Measurements from ENCODE around the gene ZNF275. TPM values are rescaled to one million over a fixed set of nuclear protein-coding genes. Genes with fewer than 3 reads are reported as not detected.
A peak's percentile ranks its signal among the peaks of the same experiment; 100 is the strongest.
"Not testable (repeated sequence)": the region's sequence is repeated elsewhere in the genome, so short reads cannot be mapped to it uniquely, and the experiment has no call there.

The ZNF275 gene, protein sequence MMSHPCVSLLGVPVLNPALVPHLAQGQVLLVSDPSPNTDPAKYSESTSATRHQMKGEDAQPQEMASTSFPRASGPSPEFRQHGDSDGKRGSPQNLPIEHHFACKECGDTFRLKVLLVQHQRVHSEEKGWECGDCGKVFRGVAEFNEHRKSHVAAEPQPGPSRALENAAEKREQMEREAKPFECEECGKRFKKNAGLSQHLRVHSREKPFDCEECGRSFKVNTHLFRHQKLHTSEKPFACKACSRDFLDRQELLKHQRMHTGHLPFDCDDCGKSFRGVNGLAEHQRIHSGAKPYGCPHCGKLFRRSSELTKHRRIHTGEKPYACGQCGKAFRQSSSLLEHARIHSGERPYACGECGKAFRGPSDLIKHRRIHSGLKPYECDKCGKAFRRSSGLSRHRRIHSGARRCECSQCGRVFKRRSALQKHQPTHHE
- 10 to 100 TPM; 11.5 to 13.4 TPM for total RNA-seq

DNA sequence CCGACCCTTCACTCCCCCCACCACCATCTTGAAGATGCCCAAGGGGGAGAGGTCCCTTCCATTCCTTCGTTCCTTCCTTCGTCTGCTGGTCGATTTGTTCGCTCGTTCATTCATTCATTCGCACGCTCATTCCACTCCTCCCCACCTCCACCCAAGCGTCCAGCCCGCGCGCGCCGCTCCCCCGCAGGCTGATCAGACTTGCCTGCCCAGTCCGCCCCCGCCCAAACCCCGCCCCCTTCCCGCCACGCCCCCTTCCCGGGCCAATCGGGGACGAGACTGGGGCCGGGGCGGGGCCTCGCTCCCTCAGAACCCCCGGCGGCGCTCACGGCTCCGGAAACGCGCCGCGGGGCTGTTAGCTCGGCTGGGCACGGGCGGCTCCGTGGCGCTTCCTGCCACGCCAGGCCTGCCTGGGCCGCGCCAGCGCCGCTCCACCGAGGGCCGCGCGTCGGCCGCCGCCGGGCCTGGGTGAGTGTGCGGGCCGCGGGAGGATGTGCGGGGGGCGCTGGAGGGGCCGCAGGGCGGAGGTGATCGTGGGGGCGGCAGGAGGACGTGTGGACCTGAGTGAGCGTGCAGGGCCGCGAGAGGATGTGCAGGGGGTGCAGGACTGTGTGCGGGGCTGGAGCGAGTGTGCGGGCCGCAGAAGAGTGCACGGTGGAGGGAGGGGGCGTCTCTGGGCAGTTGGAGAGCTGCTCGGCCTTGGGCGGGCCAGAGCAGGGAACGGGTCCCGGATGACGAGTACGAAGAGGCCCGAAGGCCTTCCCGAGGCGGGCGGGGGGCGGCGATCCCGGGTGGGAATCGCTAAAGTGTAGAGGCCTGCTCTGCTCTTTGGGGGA lies at the start of gene ZNF275:
TSS of gene ZNF275 (plus strand) at position 333 of the 833 bp plus-strand sequence. CDS start 2,527 bp downstream, outside the sequence.
- ATAC-seq (peak; percentile 93), DNase-seq (peak; percentile 87)
- Mint-ChIP-seq H3K36me3 (ENCODE audit: low read depth) (peaks cover 25% of the 10 kb centered on the region), H3K9me3 (ENCODE audit: low read depth) (no peaks in the 10 kb centered on the region), H3K27me3 (no peaks in the 10 kb centered on the region), H3K4me1 (peaks cover 45% of the 10 kb centered on the region), H3K27ac (peak within 1 kb of the TSS; percentile 81), H3K4me3 (peak within 1 kb of the TSS; percentile 80)
- intact Hi-C loops (cut with DNase I, micrococcal nuclease), result loop anchor here (1.0 to 10.0 kb wide), 7 partner anchors 136 to 1937 kb away; partner anchors contain the start of genes CCNQ (in 1 of the 2), HAUS7 (in 1 of the 2) and VMA21 (in 1 of the 2)
- CTCF ChIA-PET, result interaction anchor here (0.6 kb wide), 1 partner anchor 84 kb away, joined by 3 read pairs; no protein-coding TSS in a partner anchor
- POLR2A ChIA-PET, result no interaction called here

- H3K9me3 Mint-ChIP-seq (ENCODE audit: low read depth); CTCF ChIA-PET; H3K36me3 Mint-ChIP-seq (ENCODE audit: low read depth); H3K4me1 Mint-ChIP-seq; H3K4me3 Mint-ChIP-seq; intact Hi-C loops (cut with DNase I, micrococcal nuclease); DNase-seq; ATAC-seq; H3K27ac Mint-ChIP-seq; H3K27me3 Mint-ChIP-seq; POLR2A ChIA-PET: not testable (repeated sequence)
Measured at GRCh38 chrX:153285678-153286077, 48.3 kb upstream of the ZNF275 start.

DNA sequence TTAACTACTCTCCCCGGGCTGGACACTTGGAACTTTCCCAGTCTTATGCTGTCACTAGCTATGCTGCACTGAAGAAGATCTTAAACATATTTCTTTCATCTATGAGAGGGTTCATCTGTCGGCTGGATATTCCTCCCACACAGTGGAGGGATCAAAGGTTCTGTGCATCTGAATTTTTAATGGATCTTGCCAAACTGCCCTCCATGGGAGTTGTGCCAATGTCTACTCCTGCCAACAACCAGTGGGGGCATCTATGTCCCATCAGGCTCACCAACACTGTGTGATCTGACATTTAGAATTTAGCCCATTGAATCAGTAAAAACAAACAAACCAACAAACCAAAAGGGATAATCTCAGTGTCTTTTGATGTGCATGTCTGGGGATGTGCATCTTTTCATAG lies 45.1 kb upstream of the ZNF275 start:
- H3K27me3 Mint-ChIP-seq; intact Hi-C loops (cut with DNase I, micrococcal nuclease): not testable (repeated sequence)

GRCh38 chrX:153293485-153294071 lies 40.4 kb upstream of the ZNF275 start:
- H3K36me3 Mint-ChIP-seq (ENCODE audit: low read depth); H3K4me3 Mint-ChIP-seq; CTCF ChIA-PET; H3K27me3 Mint-ChIP-seq; POLR2A ChIA-PET; H3K9me3 Mint-ChIP-seq (ENCODE audit: low read depth); intact Hi-C loops (cut with DNase I, micrococcal nuclease); DNase-seq; H3K27ac Mint-ChIP-seq; H3K4me1 Mint-ChIP-seq: not testable (repeated sequence)
- ATAC-seq, result peak; percentile 74

More for the DNA sequence above, 45.1 kb upstream of the ZNF275 start:
- CTCF ChIA-PET; H3K4me1 Mint-ChIP-seq; POLR2A ChIA-PET; ATAC-seq; H3K36me3 Mint-ChIP-seq (ENCODE audit: low read depth); H3K4me3 Mint-ChIP-seq; H3K9me3 Mint-ChIP-seq (ENCODE audit: low read depth); DNase-seq; H3K27ac Mint-ChIP-seq: not testable (repeated sequence)

DNA sequence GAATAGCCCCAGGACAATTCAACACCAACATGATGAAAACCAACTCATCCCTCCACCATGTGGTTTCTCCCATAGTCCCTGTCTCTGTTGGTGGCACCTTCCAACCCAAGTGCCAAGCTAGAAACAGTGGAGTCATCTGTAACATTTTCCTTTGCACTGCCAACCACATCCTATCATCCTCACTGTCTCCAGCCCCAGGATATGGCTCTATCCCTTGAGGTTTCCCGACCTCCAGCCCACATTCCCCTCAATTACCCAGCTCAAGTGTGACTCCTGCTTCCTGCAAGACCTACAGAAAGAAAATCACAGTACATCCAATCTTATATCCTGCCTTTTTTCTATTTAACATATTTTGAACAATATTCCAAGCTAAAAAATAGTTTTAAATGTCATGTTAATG lies 36.6 kb upstream of the ZNF275 start:
- CTCF ChIA-PET, result no interaction called here
- peaks cover 5% of the 10 kb centered on the region for H3K27me3 Mint-ChIP-seq

DNA sequence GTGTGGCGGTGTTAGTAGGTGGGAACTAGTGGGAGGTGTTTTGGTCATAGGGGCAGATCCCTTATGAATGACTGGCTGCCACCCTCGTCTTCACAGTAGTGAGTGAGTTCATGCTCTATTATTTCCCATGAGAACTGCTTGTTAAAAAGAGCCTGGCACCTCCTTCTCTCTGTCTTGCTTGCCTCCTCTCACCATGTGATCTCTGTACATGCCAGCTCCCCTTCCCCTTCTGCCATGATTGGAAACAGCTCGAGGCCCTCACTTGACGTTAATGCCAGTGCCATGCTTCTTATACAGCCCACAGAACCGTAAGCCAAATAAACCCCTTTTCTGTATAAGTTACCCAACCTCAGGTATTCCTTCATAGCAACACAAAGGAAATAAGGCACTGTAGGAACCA lies 34.1 kb upstream of the ZNF275 start:
- Mint-ChIP-seq H3K36me3 (ENCODE audit: low read depth) (no peaks in the 10 kb centered on the region), H3K27me3 (peaks cover 9% of the 10 kb centered on the region), H3K4me1 (no peaks in the 10 kb centered on the region), H3K4me3 (no peak overlapping the region), H3K9me3 (ENCODE audit: low read depth) (no peaks in the 10 kb centered on the region), H3K27ac (no peak overlapping the region)
- no peak for ATAC-seq
- CTCF ChIA-PET, result no interaction called here
- POLR2A ChIA-PET, result no interaction called here
- no peak for DNase-seq
- intact Hi-C loops (cut with DNase I, micrococcal nuclease), result no loop called here

More for the DNA sequence above, 36.6 kb upstream of the ZNF275 start:
- DNase-seq, result no peak
- Mint-ChIP-seq H3K9me3 (ENCODE audit: low read depth) (no peaks in the 10 kb centered on the region), H3K4me3 (no peak overlapping the region), H3K4me1 (peaks cover 5% of the 10 kb centered on the region), H3K27ac (no peak overlapping the region), H3K36me3 (ENCODE audit: low read depth) (no peaks in the 10 kb centered on the region)
- POLR2A ChIA-PET, result no interaction called here
- intact Hi-C loops (cut with DNase I, micrococcal nuclease), result no loop called here
- no peak for ATAC-seq

- POLR2A ChIA-PET, result no interaction called here
- intact Hi-C loops (cut with DNase I, micrococcal nuclease), result no loop called here
- Mint-ChIP-seq H3K9me3 (ENCODE audit: low read depth) (no peaks in the 10 kb centered on the region), H3K27me3 (peaks cover 9% of the 10 kb centered on the region), H3K27ac (no peak overlapping the region), H3K36me3 (ENCODE audit: low read depth) (no peaks in the 10 kb centered on the region), H3K4me1 (no peaks in the 10 kb centered on the region), H3K4me3 (no peak overlapping the region)
- ATAC-seq (no peak), DNase-seq (no peak)
- CTCF ChIA-PET, result no interaction called here
Measured at GRCh38 chrX:153301746-153302145, 32.2 kb upstream of the ZNF275 start.

DNA sequence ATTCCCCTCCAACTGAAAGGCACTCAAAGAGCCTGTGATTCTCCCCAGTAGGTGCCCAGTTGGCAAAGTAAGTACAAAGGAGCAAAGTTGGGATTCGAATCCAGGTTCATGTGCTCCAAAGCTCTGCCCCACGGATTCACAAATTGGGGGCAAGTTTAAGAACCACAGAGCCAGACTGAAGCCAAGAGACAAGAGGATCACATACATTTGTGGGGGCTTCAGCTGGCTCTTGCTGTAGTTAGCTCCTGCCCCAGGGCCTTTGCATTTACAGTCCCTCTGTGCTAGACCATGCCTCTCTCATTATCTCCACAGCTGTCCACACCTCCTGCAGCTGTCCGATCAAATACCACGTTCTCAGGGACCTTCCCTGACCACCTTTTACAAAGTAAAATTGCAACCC lies 31.2 kb upstream of the ZNF275 start:
- Mint-ChIP-seq H3K4me1 (no peaks in the 10 kb centered on the region), H3K27ac (no peak overlapping the region), H3K4me3 (no peak overlapping the region), H3K36me3 (ENCODE audit: low read depth) (no peaks in the 10 kb centered on the region), H3K27me3 (peaks cover 9% of the 10 kb centered on the region), H3K9me3 (ENCODE audit: low read depth) (no peaks in the 10 kb centered on the region)
- intact Hi-C loops (cut with DNase I, micrococcal nuclease), result no loop called here
- DNase-seq (no peak), ATAC-seq (no peak)
- ChIA-PET POLR2A (no interaction called here), CTCF (no interaction called here)

DNA sequence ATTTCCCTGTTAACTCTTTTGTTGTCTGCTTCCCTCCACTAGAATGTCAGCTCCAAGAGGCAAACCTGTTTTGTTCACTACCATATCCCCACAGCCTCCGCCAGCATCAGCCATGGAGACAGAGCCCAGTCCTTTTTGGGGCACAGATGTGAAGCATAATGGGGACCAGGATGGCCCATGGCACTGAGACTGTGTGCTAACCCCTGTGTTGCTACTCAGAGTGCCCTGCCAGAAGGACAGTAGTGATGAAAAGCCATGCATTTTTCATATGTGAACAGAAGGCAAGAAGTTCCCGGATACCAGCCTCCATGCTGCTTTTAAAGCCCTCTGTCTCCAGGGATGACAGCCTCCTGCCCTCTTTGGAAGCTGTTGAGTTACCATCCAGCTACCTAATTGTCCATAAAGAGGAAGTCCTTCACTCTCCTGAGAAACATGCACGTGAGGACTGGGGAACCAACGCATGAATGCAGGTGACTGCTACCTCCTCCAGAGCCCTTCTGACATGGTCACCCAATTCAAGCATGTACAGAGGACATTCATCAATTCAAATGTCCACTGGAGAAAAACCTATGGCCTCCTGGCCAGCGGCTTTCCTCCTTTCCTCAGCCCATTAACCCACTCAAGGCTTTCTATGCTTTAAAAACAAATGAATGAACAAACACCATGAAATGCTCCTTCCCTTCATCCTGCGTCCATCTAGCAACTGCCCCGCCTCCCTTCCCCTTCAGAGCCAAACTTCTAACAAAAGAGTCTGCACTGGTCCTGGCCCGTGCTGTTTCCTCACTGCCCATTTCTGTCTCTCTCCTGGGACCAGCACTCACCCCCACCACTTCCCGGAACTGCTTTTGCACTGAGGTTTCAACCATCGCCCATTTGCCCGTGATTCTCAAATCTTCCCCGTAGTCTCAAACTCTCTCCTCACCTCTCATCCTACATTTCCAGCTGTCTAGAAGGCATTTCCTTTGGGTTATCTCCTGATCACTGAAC lies 30.4 kb upstream of the ZNF275 start:
- CTCF ChIA-PET, result interaction anchor here (0.6 kb wide), 1 partner anchor 46 kb away, joined by 3 read pairs; no protein-coding TSS in a partner anchor

DNA sequence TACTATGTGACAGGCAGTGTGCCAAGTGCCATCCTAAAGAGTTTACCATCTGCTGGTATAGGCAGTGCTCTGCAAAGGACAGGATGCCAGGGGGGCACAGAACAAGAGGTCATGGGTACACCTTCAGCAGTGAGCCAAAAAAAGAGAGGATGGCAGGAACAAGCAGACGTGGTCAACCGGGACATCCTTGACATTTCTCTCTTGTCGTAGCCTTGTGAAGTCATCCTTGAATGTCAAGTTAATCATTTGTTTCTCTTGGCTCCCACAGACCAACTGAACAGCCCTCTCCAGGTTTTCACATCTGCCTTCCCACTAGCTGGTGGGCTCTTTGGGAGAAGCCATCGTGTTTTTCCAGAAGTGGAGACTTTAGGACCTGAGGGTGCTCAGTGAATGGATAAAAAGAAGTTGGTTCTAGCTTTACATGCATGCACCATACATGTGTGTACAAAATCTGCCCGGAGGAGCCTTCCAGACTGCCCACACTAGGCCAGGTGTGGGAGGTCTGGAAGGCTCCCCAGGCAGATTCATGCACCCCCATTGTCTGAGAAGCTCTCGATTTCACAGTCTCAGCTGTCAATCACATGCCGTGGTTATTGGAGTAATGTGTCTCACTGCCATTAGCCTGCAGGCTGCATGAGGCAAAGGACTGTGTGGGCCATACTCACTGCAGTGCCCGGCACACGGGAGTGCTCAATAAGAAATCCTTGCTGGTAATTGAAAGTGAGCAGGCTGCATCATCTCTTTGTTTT lies 28.8 kb upstream of the ZNF275 start:
- intact Hi-C loops (cut with DNase I, micrococcal nuclease), result no loop called here
- H3K9me3 Mint-ChIP-seq (ENCODE audit: low read depth), result no peaks in the 10 kb centered on the region
- no peak overlapping the region for H3K27ac Mint-ChIP-seq
- DNase-seq, result no peak
- H3K4me1 Mint-ChIP-seq, result no peaks in the 10 kb centered on the region
- H3K36me3 Mint-ChIP-seq (ENCODE audit: low read depth), result no peaks in the 10 kb centered on the region
- CTCF ChIA-PET, result interaction anchor here (0.8 kb wide), 1 partner anchor 40 kb away, joined by 3 read pairs; no protein-coding TSS in a partner anchor
- POLR2A ChIA-PET, result no interaction called here
- H3K27me3 Mint-ChIP-seq, result peaks cover 6% of the 10 kb centered on the region
- no peak overlapping the region for H3K4me3 Mint-ChIP-seq
- ATAC-seq, result no peak

More for the DNA sequence above, 30.4 kb upstream of the ZNF275 start:
- Mint-ChIP-seq H3K27ac (no peak overlapping the region), H3K36me3 (ENCODE audit: low read depth) (no peaks in the 10 kb centered on the region), H3K27me3 (peaks cover 9% of the 10 kb centered on the region), H3K4me1 (no peaks in the 10 kb centered on the region), H3K4me3 (no peak overlapping the region), H3K9me3 (ENCODE audit: low read depth) (no peaks in the 10 kb centered on the region)
- DNase-seq (no peak), ATAC-seq (no peak)
- POLR2A ChIA-PET, result interaction anchor here (0.5 kb wide), 1 partner anchor 80 kb away, joined by 4 read pairs; no protein-coding TSS in a partner anchor
- intact Hi-C loops (cut with DNase I, micrococcal nuclease), result no loop called here
